ENCODE results near the gene PHETA1. TPM values are rescaled to one million over a fixed set of nuclear protein-coding genes. Genes with fewer than 3 reads are reported as not detected.

The PHETA1 gene
- total RNA-seq, 1 experiment from 2014 or later: 12.4 TPM

- no peak for TF ChIP-seq USF2 (CRISPR knock-in tag; IDR thresholded peaks at IDR 0.05)
- TF ChIP-seq ZMAT4 (CRISPR knock-in tag; IDR thresholded peaks at IDR 0.05): no peak
- no peak for TF ChIP-seq HMGXB4 (CRISPR knock-in tag; IDR thresholded peaks at IDR 0.05)
- TF ChIP-seq ERG (CRISPR knock-in tag; IDR thresholded peaks at IDR 0.05): no peak
- no peak for TF ChIP-seq E2F1 (CRISPR knock-in tag; IDR thresholded peaks at IDR 0.05)
- no peak for TF ChIP-seq NFE2L1 (CRISPR knock-in tag; IDR thresholded peaks at IDR 0.05)
- TF ChIP-seq ZBTB21 (CRISPR knock-in tag; IDR thresholded peaks at IDR 0.05; ENCODE audit: borderline replicate concordance): no peak
- TF ChIP-seq FOXP4 (CRISPR knock-in tag; IDR thresholded peaks at IDR 0.05): no peak
- TF ChIP-seq ZNF416 (CRISPR knock-in tag; IDR thresholded peaks at IDR 0.05): no peak
- TF ChIP-seq RORB (CRISPR knock-in tag; IDR thresholded peaks at IDR 0.05): no peak
- TF ChIP-seq PRDM15 (CRISPR knock-in tag; IDR thresholded peaks at IDR 0.05): no peak
- TF ChIP-seq ZNF396 (CRISPR knock-in tag; IDR thresholded peaks at IDR 0.05; ENCODE audit: borderline replicate concordance): no peak
These were observed 11.2 kb upstream of the PHETA1 start (continued) for GRCh38 chr12:111379942-111380554.

GRCh38 chr12:111377440-111377839 lies 8.5 kb upstream of the PHETA1 start:
- Mint-ChIP-seq H3K36me3 (peaks cover 2% of the 10 kb centered on the region; the same call in 1 of the 2 replicates), H3K4me3 (no peak overlapping the region), H3K9me3 (peaks cover 4% of the 10 kb centered on the region), H3K27ac (no peak overlapping the region), H3K27me3 (ENCODE audit: low read depth) (peaks cover 3% of the 10 kb centered on the region; the same call in 1 of the 2 replicates), H3K4me1 (no peaks in the 10 kb centered on the region)
- ATAC-seq (no peak), DNase-seq (ENCODE audit: low spot score) (no peak)
- ChIA-PET POLR2A (no interaction called here), CTCF (interaction anchor here (1.1 to 1.4 kb wide), 2 partner anchors 26 to 79 kb away, joined by 3 read pairs; no protein-coding TSS in a partner anchor)
- no peak for TF ChIP-seq RORB (CRISPR knock-in tag; IDR thresholded peaks at IDR 0.05)
- no peak for TF ChIP-seq IRF2 (CRISPR knock-in tag; IDR thresholded peaks at IDR 0.05; ENCODE audit: borderline replicate concordance, low read depth)
- TF ChIP-seq HMGXB4 (CRISPR knock-in tag; IDR thresholded peaks at IDR 0.05): no peak
- TF ChIP-seq ZNF263 (CRISPR knock-in tag; IDR thresholded peaks at IDR 0.05; ENCODE audit: low read depth): no peak
- TF ChIP-seq GTF2I (CRISPR knock-in tag; conservative IDR thresholded peaks at IDR 0.05): no peak
- no peak for TF ChIP-seq FOXJ3 (CRISPR knock-in tag; IDR thresholded peaks at IDR 0.05; ENCODE audit: borderline replicate concordance)
- no peak for TF ChIP-seq FOXK1 (CRISPR knock-in tag; IDR thresholded peaks at IDR 0.05)
- no peak for TF ChIP-seq E2F5 (CRISPR knock-in tag; IDR thresholded peaks at IDR 0.05)
- TF ChIP-seq ZNF396 (CRISPR knock-in tag; IDR thresholded peaks at IDR 0.05; ENCODE audit: borderline replicate concordance): no peak
- no peak for TF ChIP-seq JUN (CRISPR knock-in tag; IDR thresholded peaks at IDR 0.05)
- TF ChIP-seq ZNF416 (CRISPR knock-in tag; IDR thresholded peaks at IDR 0.05): no peak
- TF ChIP-seq KAT7 (CRISPR knock-in tag; IDR thresholded peaks at IDR 0.05; ENCODE audit: borderline replicate concordance): no peak
- TF ChIP-seq CREB1 (CRISPR knock-in tag; IDR thresholded peaks at IDR 0.05): no peak

Measured in WTC11 (cell line).